Daoy (cell line): Measurements from ENCODE around the gene LYSMD2. TPM values are rescaled to one million over a fixed set of nuclear protein-coding genes. Genes with fewer than 3 reads are reported as not detected.

ENCODE experiments used
- total RNA-seq: library from RNA; depleted of rRNA; stranded (reverse); fragments of >200 nt; shearing (Covaris generic); gene quantifications from 2 replicates; pipeline ENCODE4 v1.2.3, GENCODE V29; 2014; rRNA removed

The LYSMD2 gene
- total RNA-seq, 1 experiment from 2014 or later: 60.3 TPM

Other genes with a start within 250 kb of the LYSMD2 start
- 22.9 and 27.1 TPM in 2 replicates for gene DMXL2, start 114.9 kb downstream of the LYSMD2 start, total RNA-seq
- gene SCG3, start 56.2 kb downstream of the LYSMD2 start, total RNA-seq: 0.86 and 2.4 TPM in 2 replicates
- 8.7 and 15.5 TPM in 2 replicates for gene TMOD2, start 13.9 kb upstream of the LYSMD2 start, total RNA-seq
- gene TMOD3, start 92.0 kb upstream of the LYSMD2 start, total RNA-seq: 98.5 and 104 TPM in 2 replicates
- 126 and 151 TPM in 2 replicates for gene LEO1, start 234.1 kb upstream of the LYSMD2 start, total RNA-seq